ENCODE data around the gene PLEKHA7. TPM values are rescaled to one million over a fixed set of nuclear protein-coding genes. Genes with fewer than 3 reads are reported as not detected.

Gene PLEKHA7
- total RNA-seq, 1 donor from 2014 or later: 45.9 TPM

GRCh38 chr11:16942342-16942741 is 71.9 kb downstream of the PLEKHA7 start:
- TF ChIP-seq POLR2AphosphoS5 (IDR thresholded peaks at IDR 0.05; ENCODE audit: insufficient read depth in 1 of 2, low read depth in 1 of 2) (no peak), POLR2A (IDR thresholded peaks at IDR 0.05) (no peak), CTCF (IDR thresholded peaks at IDR 0.05) (no peak)
- H3K9me3 ChIP-seq: no peaks in the 10 kb centered on the region
- no peak overlapping the region for H3K4me3 ChIP-seq
- H3K36me3 ChIP-seq: no peaks in the 10 kb centered on the region
- H3K27ac ChIP-seq: no peak overlapping the region
- no peaks in the 10 kb centered on the region for H3K27me3 ChIP-seq
- DNase-seq (ENCODE audit: extremely low spot score in 2 of 2): no peak
- intact Hi-C loops (cut with DNase I): no loop called here
- no peaks in the 10 kb centered on the region for H3K4me1 ChIP-seq

- TF ChIP-seq POLR2AphosphoS5 (IDR thresholded peaks at IDR 0.05; ENCODE audit: insufficient read depth in 1 of 2, low read depth in 1 of 2) (no peak), POLR2A (IDR thresholded peaks at IDR 0.05) (no peak), CTCF (IDR thresholded peaks at IDR 0.05) (no peak)
- Histone ChIP-seq H3K27ac (no peak overlapping the region), H3K36me3 (no peaks in the 10 kb centered on the region), H3K4me1 (no peaks in the 10 kb centered on the region), H3K9me3 (no peaks in the 10 kb centered on the region), H3K27me3 (no peaks in the 10 kb centered on the region), H3K4me3 (no peak overlapping the region)
- intact Hi-C loops (cut with DNase I): no loop called here
- DNase-seq (ENCODE audit: extremely low spot score in 2 of 2): no peak
These were observed 72.3 kb downstream of the PLEKHA7 start for GRCh38 chr11:16941935-16942334.

GRCh38 chr11:16938061-16938460 is 76.2 kb downstream of the PLEKHA7 start:
- no peaks in the 10 kb centered on the region for H3K36me3 ChIP-seq
- TF ChIP-seq POLR2A (IDR thresholded peaks at IDR 0.05) (no peak), CTCF (IDR thresholded peaks at IDR 0.05) (no peak), POLR2AphosphoS5 (IDR thresholded peaks at IDR 0.05; ENCODE audit: insufficient read depth in 1 of 2, low read depth in 1 of 2) (no peak)
- no peak overlapping the region for H3K4me3 ChIP-seq
- intact Hi-C loops (cut with DNase I): no loop called here
- H3K27ac ChIP-seq: no peak overlapping the region
- DNase-seq (ENCODE audit: extremely low spot score in 2 of 2): no peak
- no peaks in the 10 kb centered on the region for H3K9me3 ChIP-seq
- no peaks in the 10 kb centered on the region for H3K4me1 ChIP-seq
- H3K27me3 ChIP-seq: no peaks in the 10 kb centered on the region

- Histone ChIP-seq H3K36me3 (no peaks in the 10 kb centered on the region), H3K9me3 (no peaks in the 10 kb centered on the region), H3K27ac (no peak overlapping the region), H3K4me3 (no peak overlapping the region), H3K4me1 (no peaks in the 10 kb centered on the region), H3K27me3 (no peaks in the 10 kb centered on the region)
- TF ChIP-seq POLR2AphosphoS5 (IDR thresholded peaks at IDR 0.05; ENCODE audit: insufficient read depth in 1 of 2, low read depth in 1 of 2) (no peak), POLR2A (IDR thresholded peaks at IDR 0.05) (no peak), CTCF (IDR thresholded peaks at IDR 0.05) (no peak)
- no peak for DNase-seq (ENCODE audit: extremely low spot score in 2 of 2)
- intact Hi-C loops (cut with DNase I): no loop called here
These were observed 77.6 kb downstream of the PLEKHA7 start for GRCh38 chr11:16936643-16937042.

GRCh38 chr11:16935518-16936302 is 78.5 kb downstream of the PLEKHA7 start:
- intact Hi-C loops (cut with DNase I): no loop called here
- DNase-seq (ENCODE audit: extremely low spot score in 2 of 2): no peak
- Histone ChIP-seq H3K27me3 (no peaks in the 10 kb centered on the region), H3K27ac (no peak overlapping the region), H3K4me3 (no peak overlapping the region), H3K4me1 (no peaks in the 10 kb centered on the region), H3K9me3 (no peaks in the 10 kb centered on the region), H3K36me3 (no peaks in the 10 kb centered on the region)
- no peak for TF ChIP-seq POLR2AphosphoS5 (IDR thresholded peaks at IDR 0.05; ENCODE audit: insufficient read depth in 1 of 2, low read depth in 1 of 2)
- TF ChIP-seq CTCF (IDR thresholded peaks at IDR 0.05): peak in 1 of 3 experiments; percentile 22
- no peak for TF ChIP-seq POLR2A (IDR thresholded peaks at IDR 0.05)

Data from vagina (tissue), 2 donors.